HG03280 (cell line): Measurements from ENCODE around the gene FGGY.
"Not testable (repeated sequence)": the region's sequence is repeated elsewhere in the genome, so short reads cannot be mapped to it uniquely, and the experiment has no call there.

ENCODE experiments used
- ATAC-seq: cut with Tn5 transposase; IDR thresholded peaks from one replicate; pipeline ENCODE4 v1.9.1; 2021; ENCODE audit warnings: mild to moderate bottlenecking, moderate library complexity; ENCODE audit not compliant: unreplicated experiment

FGGY gene

GRCh38 chr1:59714966-59715365, 418.1 kb downstream of the FGGY start:
- no peak for ATAC-seq

- ATAC-seq = no peak
These were observed 419.9 kb downstream of the FGGY start for GRCh38 chr1:59716832-59717231.

- ATAC-seq = no peak
These were observed 421.4 kb downstream of the FGGY start for GRCh38 chr1:59718064-59718988.

GRCh38 chr1:59718989-59719360, 422.1 kb downstream of the FGGY start:
- ATAC-seq = no peak

GRCh38 chr1:59720326-59721115, 423.6 kb downstream of the FGGY start:
- ATAC-seq = no peak

- no peak for ATAC-seq
These were observed 433.4 kb downstream of the FGGY start for GRCh38 chr1:59730302-59730701.

- ATAC-seq = no peak
These were observed 434.0 kb downstream of the FGGY start for GRCh38 chr1:59730759-59731478.

- ATAC-seq = no peak
These were observed 434.7 kb downstream of the FGGY start for GRCh38 chr1:59731591-59731990.

- ATAC-seq = no peak
These were observed 435.5 kb downstream of the FGGY start for GRCh38 chr1:59732214-59732955.

GRCh38 chr1:59733443-59734141, 436.7 kb downstream of the FGGY start:
- ATAC-seq = no peak

- not testable (repeated sequence) for ATAC-seq
These were observed 439.0 kb downstream of the FGGY start for GRCh38 chr1:59735927-59736326.

GRCh38 chr1:59736744-59737143, 439.9 kb downstream of the FGGY start:
- no peak for ATAC-seq

- ATAC-seq = no peak
These were observed 440.7 kb downstream of the FGGY start for GRCh38 chr1:59737638-59738037.

- no peak for ATAC-seq
These were observed 441.3 kb downstream of the FGGY start for GRCh38 chr1:59738152-59738551.

- ATAC-seq = no peak
These were observed 441.7 kb downstream of the FGGY start for GRCh38 chr1:59738591-59739015.

GRCh38 chr1:59739111-59739510, 442.2 kb downstream of the FGGY start:
- no peak for ATAC-seq

- ATAC-seq = no peak
These were observed 445.6 kb downstream of the FGGY start for GRCh38 chr1:59742526-59742925.

- no peak for ATAC-seq
These were observed 446.6 kb downstream of the FGGY start for GRCh38 chr1:59743324-59744091.

- ATAC-seq = no peak
These were observed 450.6 kb downstream of the FGGY start for GRCh38 chr1:59747420-59748024.
